WERI-Rb-1 (cell line): Measurements from ENCODE around the gene POLK.

Experiments
- DNase-seq: peaks from one replicate; pipeline ENCODE4 v3.0.0-alpha.2; 2020
- H3K27ac ChIP-seq: fragments of 250-450 bp; sonication (Bioruptor Pico); 2 replicates; pipeline ENCODE4 v1.5.1; 2020; ENCODE audit warnings: mild to moderate bottlenecking, moderate library complexity
- H3K27me3 ChIP-seq: fragments of 250-450 bp; sonication (Bioruptor Pico); 2 replicates; pipeline ENCODE4 v1.5.1; 2021; ENCODE audit warnings: mild to moderate bottlenecking, low read depth, moderate library complexity; ENCODE audit not compliant: insufficient read depth, severe bottlenecking
- H3K36me3 ChIP-seq: fragments of 250-450 bp; sonication (Bioruptor Pico); 2 replicates; pipeline ENCODE4 v1.5.1; 2020; ENCODE audit warnings: mild to moderate bottlenecking, moderate library complexity
- H3K4me3 ChIP-seq: 2 replicates; pipeline ENCODE4 v1.5.1; 2011; ENCODE audit warnings: low read depth, mild to moderate bottlenecking, control low read depth, low read length
- H3K9me3 ChIP-seq: fragments of 250-450 bp; sonication (Bioruptor Pico); 2 replicates; pipeline ENCODE4 v1.5.1; 2021; ENCODE audit warnings: mild to moderate bottlenecking, moderate library complexity; ENCODE audit not compliant: severe bottlenecking
- TF ChIP-seq, protein P1 (sequence below): IDR thresholded peaks from 2 replicates; pipeline ENCODE4 v1.5.1; 2011; ENCODE audit warnings: low read depth, mild to moderate bottlenecking, control low read depth, inconsistent platforms, low read length

POLK gene

DNA sequence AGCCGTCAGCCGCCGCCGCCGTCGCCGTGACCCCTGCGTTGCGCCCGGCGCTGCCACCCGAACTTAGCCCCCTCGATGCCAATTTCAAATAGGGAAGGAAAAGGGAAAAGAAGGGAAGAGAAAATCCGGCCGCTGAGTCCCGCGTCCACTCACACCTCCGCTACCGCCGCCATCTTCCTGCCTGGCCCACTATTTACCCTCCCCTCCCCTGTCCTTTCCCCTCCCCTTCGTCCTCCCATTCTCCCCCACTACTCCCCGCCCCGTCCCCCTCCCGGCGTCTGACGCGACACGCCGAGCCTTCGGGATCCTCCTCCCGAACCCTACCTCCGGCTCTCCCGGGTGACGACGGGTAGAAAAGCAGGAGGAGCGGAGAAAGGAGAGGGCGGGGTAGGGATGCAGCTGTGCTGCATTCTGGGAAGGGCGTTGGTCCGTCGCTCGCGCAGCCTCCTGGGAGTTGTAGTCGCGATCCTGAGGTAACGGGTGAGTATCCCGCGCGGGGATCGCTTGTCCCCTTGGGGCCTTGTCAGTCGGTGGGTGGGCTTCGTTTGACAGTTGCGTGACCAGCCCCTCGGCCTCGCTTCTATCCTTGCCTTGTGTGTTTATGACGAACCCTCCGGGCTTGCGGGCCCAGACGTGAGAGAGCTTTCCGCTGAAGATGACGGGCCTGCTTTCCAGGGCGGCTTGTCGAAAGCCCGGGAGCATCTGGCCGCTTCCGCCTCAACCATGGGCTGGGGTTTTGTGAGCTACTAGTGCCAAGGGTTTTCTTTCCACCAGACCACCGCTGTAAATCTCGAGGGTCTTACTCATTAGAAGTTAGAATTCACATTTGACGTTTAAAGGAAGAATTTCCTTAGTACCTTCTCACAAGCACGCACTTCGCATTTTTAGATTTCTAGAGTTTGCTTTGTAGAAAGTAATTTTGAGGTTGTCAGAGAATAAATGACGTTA is at the start of gene POLK, which contains the start of gene CERT1:
Gene POLK, plus strand, starts transcription at position 457 of the 948 bp plus-strand sequence.
Gene CERT1, minus strand, starts transcription at position 195 of the 948 bp plus-strand sequence. CDS start 422 bp downstream, outside the sequence.
- Histone ChIP-seq H3K4me3 (peak within 1 kb of the TSS; percentile 96), H3K9me3 (no peaks in the 10 kb centered on the region), H3K27me3 (no peaks in the 10 kb centered on the region), H3K36me3 (0 out of 2 replicates have a peak, but pooled peaks cover 7% of the 10 kb centered on the region), H3K27ac (peak within 1 kb of the TSS; percentile 81)
- TF ChIP-seq, protein P1, sequence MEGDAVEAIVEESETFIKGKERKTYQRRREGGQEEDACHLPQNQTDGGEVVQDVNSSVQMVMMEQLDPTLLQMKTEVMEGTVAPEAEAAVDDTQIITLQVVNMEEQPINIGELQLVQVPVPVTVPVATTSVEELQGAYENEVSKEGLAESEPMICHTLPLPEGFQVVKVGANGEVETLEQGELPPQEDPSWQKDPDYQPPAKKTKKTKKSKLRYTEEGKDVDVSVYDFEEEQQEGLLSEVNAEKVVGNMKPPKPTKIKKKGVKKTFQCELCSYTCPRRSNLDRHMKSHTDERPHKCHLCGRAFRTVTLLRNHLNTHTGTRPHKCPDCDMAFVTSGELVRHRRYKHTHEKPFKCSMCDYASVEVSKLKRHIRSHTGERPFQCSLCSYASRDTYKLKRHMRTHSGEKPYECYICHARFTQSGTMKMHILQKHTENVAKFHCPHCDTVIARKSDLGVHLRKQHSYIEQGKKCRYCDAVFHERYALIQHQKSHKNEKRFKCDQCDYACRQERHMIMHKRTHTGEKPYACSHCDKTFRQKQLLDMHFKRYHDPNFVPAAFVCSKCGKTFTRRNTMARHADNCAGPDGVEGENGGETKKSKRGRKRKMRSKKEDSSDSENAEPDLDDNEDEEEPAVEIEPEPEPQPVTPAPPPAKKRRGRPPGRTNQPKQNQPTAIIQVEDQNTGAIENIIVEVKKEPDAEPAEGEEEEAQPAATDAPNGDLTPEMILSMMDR: no peak
- DNase-seq: peak; percentile 99

DNA sequence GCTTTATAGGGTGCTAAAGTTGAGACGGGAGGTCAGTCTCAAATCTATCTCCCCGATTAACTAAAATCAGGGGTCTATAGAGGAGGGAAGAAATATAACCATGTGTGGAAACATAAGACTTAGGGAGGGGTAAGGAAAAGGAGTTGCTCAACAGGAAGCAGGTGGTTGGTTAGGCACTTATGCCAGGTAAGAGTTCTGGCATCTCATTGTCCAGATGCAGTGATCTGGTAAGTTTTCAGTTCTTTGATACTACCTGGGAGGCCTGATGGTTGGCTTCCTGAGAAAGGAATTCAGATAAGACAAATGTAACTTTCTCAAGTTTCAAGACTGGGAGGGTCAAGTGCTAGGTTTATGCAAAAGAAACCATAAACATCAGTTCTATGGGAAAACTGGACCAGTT is 48.0 kb upstream of the POLK start:
- TF ChIP-seq, protein P1: no peak
- H3K4me3 ChIP-seq: no peak overlapping the region
- H3K27me3 ChIP-seq: no peaks in the 10 kb centered on the region
- H3K27ac ChIP-seq: no peak overlapping the region
- H3K36me3 ChIP-seq: no peaks in the 10 kb centered on the region
- DNase-seq: no peak
- peaks cover 1% of the 10 kb centered on the region for H3K9me3 ChIP-seq

DNA sequence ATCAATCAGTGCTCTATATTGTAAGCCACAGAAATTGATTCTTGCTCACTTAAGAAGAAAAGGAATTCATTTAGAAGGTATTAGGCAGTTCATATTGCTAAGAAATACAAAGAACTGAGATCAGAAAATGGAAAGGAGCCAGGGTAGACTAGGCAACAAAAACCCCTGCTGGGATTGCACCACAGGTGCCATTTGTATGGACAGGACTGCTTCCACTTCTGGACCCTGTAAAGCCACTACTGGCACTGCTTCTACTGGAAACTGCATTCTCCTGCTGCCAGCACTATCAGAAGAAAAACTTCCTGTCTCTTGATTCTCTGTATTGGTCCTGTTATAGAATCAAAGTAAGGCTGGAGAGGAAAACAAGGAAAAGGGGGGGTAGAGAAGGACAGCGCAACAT is 46.2 kb upstream of the POLK start:
- DNase-seq: no peak
- Histone ChIP-seq H3K27ac (no peak overlapping the region), H3K4me3 (no peak overlapping the region), H3K27me3 (no peaks in the 10 kb centered on the region), H3K9me3 (peaks cover 2% of the 10 kb centered on the region), H3K36me3 (no peaks in the 10 kb centered on the region)
- TF ChIP-seq, protein P1: no peak

DNA sequence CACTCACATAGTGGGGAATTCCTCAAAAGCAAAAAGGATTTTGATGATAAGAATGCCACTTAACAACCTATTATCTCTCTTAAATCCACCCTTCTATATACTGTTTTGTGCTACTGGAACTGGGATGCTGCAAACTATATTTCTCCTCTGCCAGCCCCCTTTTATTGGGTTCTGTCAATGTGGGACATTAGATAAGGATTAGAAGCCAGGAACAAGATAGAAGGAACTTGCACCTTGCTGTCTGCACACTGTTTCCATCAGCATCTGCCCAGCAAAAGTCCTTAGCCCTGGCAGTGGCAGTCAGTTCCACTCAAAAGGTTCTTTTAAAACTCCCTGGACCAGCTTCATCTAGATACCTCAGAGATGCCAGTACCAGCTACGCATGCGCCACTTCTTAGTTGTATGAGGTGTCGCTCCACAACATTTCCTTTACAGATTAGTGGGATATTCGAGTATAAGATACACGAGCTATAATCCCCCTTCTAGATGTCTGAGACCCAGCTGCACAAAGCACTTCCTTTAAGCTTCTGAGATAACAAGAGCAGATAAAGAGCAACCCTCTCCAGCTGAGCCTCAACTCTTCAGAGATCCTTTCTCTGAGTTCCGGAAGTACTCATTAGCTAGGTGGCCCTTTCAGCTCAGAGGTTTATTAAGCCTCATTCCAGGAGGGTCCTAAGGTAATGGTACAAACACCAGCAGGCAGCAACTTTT is 45.5 kb upstream of the POLK start:
- TF ChIP-seq, protein P1: no peak
- peak; percentile 56 for DNase-seq
- Histone ChIP-seq H3K9me3 (peaks cover 2% of the 10 kb centered on the region), H3K27ac (no peak overlapping the region), H3K27me3 (no peaks in the 10 kb centered on the region), H3K36me3 (no peaks in the 10 kb centered on the region), H3K4me3 (no peak overlapping the region)

DNA sequence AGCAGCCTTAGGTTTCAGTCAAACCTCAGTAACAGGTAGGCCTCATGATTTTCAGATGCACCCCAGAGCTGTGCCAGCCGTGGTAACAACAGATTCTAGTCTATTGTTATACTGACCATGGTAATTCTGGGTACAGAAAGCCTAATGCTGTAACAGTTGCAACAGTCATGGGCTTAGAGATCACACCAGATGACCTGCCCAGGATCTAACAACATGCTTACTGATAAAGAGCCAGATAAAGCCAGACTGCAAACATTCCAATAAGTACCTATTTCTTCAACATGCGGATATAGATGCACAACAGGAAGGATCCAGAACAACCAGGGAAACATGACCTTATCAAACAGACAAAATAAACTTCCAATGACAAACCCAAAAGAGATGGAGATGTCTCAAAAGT is 43.1 kb upstream of the POLK start:
- Histone ChIP-seq H3K27me3 (no peaks in the 10 kb centered on the region), H3K36me3 (no peaks in the 10 kb centered on the region), H3K9me3 (peaks cover 2% of the 10 kb centered on the region), H3K27ac (no peak overlapping the region), H3K4me3 (no peak overlapping the region)
- TF ChIP-seq, protein P1: no peak
- DNase-seq: no peak
